HG03139 (cell line): ENCODE data around the gene DENND1A.

Source experiments
- ATAC-seq: cut with Tn5 transposase; IDR thresholded peaks from one replicate; pipeline ENCODE4 v1.9.1; 2021; ENCODE audit not compliant: unreplicated experiment

The DENND1A gene

GRCh38 chr9:123776708-123777537, 153.0 kb downstream of the DENND1A start:
- ATAC-seq, result no peak

GRCh38 chr9:123775289-123776284, 154.3 kb downstream of the DENND1A start:
- ATAC-seq, result no peak

- no peak for ATAC-seq
Observed at GRCh38 chr9:123773783-123774182, 156.1 kb downstream of the DENND1A start.

GRCh38 chr9:123772967-123773366, 157.0 kb downstream of the DENND1A start:
- ATAC-seq, result no peak

- ATAC-seq, result no peak
Observed at GRCh38 chr9:123772374-123772773, 157.6 kb downstream of the DENND1A start.

GRCh38 chr9:123771690-123772089, 158.2 kb downstream of the DENND1A start:
- no peak for ATAC-seq

- ATAC-seq, result no peak
Observed at GRCh38 chr9:123769719-123770118, 160.2 kb downstream of the DENND1A start.

- ATAC-seq, result no peak
Observed at GRCh38 chr9:123763910-123764588, 165.9 kb downstream of the DENND1A start.

GRCh38 chr9:123761905-123762605, 167.9 kb downstream of the DENND1A start:
- no peak for ATAC-seq

- no peak for ATAC-seq
Observed at GRCh38 chr9:123757960-123758359, 172.0 kb downstream of the DENND1A start.

GRCh38 chr9:123757547-123757946, 172.4 kb downstream of the DENND1A start:
- ATAC-seq, result no peak

GRCh38 chr9:123756484-123757106, 173.3 kb downstream of the DENND1A start:
- no peak for ATAC-seq

GRCh38 chr9:123753669-123754258, 176.2 kb downstream of the DENND1A start:
- ATAC-seq, result no peak

GRCh38 chr9:123753016-123753415, 176.9 kb downstream of the DENND1A start:
- ATAC-seq, result no peak

GRCh38 chr9:123749580-123750202, 180.2 kb downstream of the DENND1A start:
- no peak for ATAC-seq

GRCh38 chr9:123746765-123747164, 183.2 kb downstream of the DENND1A start:
- no peak for ATAC-seq

- no peak for ATAC-seq
Observed at GRCh38 chr9:123745933-123746332, 184.0 kb downstream of the DENND1A start.

- no peak for ATAC-seq
Observed at GRCh38 chr9:123745451-123745850, 184.5 kb downstream of the DENND1A start.

GRCh38 chr9:123743737-123744136, 186.2 kb downstream of the DENND1A start:
- no peak for ATAC-seq
